Activated gamma-delta T cell treated with anti-CD3 and anti-CD28 coated beads, Interleukin-2, amount 50 U/mL, for 16 hours (primary cell): ENCODE data around the gene MTMR2.

Source experiments
- DNase-seq: peaks from one replicate; pipeline ENCODE4 v3.0.0-alpha.2; 2020; ENCODE audit warnings: low read depth

The MTMR2 gene

DNA sequence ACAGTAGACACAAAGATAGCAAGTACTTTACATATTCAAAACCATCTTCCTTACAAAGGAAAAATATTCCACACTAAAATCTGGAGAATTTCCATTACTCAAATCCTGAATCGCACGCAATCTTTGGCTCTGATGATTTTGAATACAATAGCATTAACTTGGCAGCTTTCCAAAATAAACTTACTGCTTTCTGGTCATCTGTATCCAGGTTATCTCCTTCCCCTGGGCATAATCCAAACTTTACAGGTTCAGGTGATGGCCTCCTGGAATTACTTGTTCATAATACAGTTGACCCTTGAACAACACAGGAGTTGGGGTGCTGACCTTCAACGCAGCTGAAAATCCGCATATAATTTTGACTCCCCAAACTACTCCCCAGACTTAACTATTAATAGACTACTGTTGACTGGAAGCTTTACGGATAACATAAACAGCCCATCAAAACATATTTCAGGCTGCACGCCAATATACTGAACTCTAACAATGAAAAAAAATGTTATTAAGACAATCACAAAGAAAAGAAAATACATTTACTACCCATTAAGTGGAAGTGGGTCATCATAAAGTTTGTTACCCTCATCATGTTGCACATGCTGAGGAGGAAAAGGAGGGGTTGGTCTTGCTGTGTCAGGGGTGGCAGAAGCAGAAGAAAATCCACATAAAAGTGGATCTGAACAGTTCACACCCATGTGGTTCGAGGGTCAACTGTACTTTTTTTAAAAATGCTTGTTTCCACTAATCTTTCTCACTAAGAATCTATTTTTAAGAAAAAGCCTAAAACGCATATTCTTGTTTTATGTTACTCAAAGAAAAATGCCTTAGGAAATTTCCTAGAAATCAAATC, 6.5 kb downstream of the MTMR2 start:
- DNase-seq: no peak

GRCh38 chr11:95916049-95916448, 7.9 kb downstream of the MTMR2 start:
- DNase-seq: no peak

- no peak for DNase-seq
Measured at GRCh38 chr11:95915051-95915450, 8.9 kb downstream of the MTMR2 start.

DNA sequence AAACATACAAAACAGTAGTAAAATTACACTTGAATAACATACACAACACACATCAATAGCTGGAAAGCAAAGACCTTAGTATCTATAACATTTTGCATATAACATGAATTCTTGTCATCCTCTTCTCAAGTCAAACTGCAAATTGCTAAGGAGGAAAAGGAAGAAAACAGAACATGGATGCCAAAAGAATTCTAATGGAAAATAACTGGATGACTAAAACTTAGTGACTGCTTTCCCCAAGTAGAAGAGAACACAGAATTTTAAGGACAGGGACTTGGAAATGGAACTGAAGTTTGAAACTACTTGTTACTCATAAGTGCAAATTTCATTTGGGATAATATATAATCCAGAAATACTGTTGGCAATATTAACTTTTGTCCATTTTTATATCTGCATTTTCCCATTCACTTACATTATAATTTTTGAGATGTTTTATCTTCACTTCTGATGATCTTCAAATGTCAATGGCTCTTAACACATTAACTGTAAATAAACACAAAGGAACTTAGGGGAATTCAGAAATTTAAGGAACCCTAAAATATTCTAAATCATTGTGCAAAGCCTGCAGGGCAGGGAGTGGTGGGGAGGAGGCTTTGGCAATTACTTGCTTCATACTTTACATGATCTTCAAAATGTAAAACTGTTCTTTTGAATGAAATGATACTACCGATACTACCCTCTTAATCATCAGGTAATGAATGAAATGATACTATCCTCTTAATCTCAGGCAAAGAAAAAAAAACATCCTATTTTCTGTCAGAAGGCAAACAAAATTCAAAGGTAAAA, 9.9 kb downstream of the MTMR2 start:
- DNase-seq: no peak

GRCh38 chr11:95912902-95913560, 10.9 kb downstream of the MTMR2 start:
- no peak for DNase-seq

GRCh38 chr11:95911369-95911759, 12.5 kb downstream of the MTMR2 start:
- DNase-seq: no peak

DNA sequence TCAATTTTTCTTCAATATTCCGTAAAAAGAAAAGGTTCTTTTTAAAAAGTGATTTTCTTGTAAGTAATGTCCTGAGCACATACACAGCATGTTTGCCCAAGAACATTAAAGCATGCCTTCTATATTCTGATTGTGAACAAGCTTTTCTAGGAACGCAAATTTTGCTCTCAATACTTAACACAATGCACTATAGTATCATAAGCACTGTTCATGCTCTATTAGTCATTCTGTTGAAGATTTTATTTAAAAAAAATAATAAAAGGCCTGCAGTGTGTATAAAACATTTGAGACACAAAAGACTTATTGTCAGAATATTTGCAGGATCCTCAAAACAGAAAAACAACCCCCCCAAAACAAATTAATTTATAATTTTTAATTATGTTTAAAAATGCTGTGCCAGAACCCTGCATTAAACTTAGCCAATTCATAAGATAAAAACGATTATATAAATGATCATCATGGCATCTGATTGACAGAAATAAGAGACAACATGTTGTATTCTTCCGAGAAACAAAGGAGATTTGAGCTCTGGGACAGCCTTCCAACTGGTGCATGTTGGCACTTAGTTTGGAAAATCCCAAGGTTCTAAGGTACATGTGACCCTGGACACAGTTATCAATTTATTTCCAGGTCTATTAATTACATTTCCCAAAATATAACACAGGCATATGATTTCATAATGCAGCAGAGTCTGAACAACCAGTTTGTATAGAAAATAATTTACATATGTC, 13.1 kb downstream of the MTMR2 start:
- DNase-seq: no peak

DNA sequence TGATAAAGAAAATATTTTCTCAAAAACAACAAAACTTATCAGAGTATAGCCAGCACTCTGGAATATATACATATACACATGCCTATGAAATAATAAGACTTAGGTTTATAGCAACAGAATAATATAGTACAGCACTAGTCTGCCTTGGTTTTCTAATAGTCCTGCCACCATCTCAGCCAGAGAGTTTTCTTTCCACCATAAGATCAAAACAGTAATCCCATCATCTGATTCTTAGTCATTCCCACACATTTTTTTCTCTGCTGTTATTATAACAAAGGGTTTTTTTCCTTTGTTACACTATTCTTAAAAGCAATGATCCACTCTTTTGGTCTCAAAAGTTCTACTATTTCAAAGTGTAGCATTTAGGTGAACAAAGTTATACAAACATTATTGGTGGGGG, 15.1 kb downstream of the MTMR2 start:
- DNase-seq: no peak

DNA sequence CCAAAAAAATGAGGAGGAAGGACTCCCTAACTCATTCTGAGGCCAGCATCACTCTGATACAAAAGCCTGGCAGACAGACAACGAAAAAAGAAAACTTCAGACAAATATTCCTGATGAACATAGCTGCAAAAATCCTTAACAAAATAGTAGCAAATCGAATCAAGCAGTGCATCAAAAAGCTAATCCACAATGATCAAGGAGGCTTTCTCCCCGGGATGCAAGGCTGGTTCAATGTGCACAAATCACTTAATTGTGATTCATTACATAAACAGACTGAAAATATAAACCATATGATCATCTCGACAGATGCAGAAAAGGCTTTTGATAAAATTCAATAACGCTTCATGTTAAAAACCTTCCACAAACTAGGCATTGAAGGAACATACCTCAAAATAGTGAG, 16.4 kb downstream of the MTMR2 start:
- DNase-seq: no peak

DNA sequence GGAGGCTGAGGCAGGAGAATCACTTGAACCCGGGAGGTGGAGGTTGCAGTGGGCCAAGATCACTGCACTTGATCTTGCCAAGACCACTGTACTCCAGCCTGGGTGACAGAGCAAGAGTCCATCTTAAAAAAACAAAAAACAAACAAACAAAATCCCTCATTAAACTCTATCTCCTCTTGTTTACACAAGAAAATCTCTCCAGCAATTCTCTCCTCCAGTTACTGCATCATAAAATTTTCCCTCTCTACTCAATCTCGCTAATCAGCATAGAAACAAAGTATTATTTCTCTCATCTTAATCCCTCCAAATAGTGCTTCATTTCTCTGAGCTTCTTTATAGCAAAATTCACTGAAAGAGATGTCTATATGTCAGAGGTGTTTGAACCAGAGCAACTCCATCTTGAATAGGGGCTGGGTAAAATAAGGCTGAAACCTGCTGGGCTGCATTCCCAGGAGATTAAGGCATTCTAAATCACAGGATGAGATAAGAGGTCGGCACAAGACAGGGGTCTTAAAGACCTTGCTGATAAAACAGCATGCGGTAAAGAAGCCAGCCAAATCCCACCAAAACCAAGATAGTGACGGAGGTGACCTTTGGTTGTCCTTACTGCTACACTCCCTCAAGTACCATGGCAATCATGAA, 19.8 kb downstream of the MTMR2 start:
- no peak for DNase-seq

GRCh38 chr11:95898782-95899181, 25.1 kb downstream of the MTMR2 start:
- DNase-seq: no peak

DNA sequence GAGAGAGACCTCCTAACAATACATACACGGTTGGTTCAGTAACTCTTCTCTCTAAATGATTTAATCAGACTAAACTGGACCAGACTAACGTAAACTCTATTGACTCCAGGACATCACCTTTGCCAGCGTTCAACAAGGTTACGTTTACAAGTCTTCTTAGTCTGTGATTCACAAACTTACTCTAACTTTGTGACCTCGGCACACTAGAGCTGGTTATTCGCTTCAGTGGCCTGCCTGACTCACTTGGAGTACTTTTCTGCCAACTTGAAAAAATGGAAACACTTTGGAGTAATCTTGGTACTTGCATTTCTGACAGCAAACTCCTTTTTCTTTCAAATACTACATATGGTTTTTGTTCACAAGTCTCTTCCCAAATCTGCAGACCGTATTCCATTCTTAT, 26.2 kb downstream of the MTMR2 start:
- no peak for DNase-seq

DNA sequence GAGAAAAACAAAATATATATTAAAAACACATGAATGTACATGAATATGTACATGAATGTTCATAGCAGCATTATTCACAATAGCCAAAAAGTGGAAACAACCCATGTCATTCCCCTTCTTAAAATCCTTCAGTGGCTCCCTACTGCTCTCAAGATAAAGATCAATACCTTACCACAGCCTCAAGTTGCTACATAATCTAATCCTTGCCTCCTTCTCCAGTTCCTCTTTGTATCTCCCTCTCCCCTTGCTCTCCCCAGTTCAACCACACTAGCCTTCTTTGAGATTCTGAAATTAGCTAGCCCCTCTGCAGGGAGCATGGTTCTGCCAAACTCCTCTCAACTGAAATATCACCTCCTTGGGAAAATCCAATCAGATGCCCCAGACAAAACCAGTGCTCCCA, 28.1 kb downstream of the MTMR2 start:
- no peak for DNase-seq

- no peak for DNase-seq
Measured at GRCh38 chr11:95892892-95893570, 30.9 kb downstream of the MTMR2 start.

- DNase-seq: no peak
Measured at GRCh38 chr11:95892492-95892891, 31.4 kb downstream of the MTMR2 start.

- DNase-seq: no peak
Measured at GRCh38 chr11:95891423-95892170, 32.3 kb downstream of the MTMR2 start.

DNA sequence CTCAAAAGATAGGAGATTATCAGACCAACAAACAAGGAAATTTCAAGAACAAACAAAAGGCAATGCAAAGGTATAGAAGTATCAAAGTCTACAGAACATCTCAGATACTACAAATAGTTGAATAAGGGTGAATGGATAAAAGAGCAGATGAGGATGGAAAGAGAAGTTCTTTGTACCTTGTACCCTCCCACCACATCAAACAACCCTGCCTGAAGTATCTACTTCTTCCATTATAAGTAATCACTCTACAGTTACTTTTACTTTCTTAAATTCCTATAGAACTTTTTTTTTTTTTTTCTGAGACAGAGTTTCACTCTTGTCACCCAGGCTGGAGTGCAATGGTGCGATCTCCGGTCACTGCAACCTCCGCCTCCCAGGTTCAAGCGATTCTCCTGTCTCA, 35.1 kb downstream of the MTMR2 start:
- no peak for DNase-seq

DNA sequence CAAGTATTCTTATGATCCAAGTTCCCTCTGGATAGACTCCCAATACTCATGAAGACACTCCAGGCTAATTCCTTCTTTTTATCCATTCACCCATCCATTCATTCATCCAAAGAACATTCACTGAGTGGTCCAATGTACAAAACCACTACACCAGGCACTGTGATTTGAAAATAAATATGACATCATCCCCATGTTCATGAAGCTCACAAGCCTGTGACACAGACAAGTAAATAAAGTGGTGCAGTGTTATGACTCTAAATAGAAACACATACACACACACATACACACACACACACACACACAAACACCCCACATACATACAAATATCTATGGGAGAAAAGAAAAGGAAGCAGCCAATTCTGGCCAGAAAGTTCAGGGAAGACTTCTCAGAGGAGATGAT, 35.5 kb downstream of the MTMR2 start:
- DNase-seq: no peak

DNA sequence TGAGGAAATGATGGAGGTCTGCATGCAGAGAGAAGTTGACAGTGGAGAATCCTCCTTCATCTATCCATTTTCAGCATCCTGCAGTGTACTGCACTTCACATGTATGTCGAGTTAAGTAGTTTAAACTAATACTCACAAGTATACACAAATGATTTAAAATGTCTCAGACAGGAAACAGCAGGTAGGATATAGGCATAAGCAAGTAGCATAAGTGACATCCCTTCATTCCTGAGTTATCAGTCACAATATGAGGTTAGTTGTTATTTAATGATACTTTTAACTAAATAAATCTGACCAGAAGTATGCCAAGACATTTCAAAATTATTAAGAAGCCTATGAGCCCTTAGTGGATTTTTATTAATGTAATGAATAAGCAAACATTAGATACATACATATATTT, 37.4 kb downstream of the MTMR2 start:
- DNase-seq: no peak

DNA sequence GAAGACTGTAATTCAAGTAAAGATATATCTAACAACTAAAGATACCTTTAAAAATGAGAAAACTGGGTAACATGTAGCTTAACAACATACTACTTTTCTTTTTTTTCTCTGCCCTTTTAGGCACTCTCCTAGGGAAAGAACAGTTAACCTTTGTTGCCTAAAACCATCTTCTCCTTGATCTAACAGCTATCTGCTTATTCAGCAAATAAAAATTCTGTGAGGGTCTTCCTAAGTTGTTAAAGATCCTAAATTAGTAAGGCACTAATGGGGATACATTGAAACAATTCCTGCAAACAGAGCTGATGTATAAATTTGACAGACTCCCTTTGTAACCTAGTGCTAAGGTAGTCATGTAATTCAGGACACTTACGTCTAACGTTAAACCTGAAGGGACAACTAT, 39.1 kb downstream of the MTMR2 start:
- no peak for DNase-seq
